ENCODE data around the gene UBE2S. TPM values are rescaled to one million over a fixed set of nuclear protein-coding genes. Genes with fewer than 3 reads are reported as not detected.

Gene UBE2S
- total RNA-seq, 4 donors from 2014 or later: 3.2 to 141 (median 21.5) TPM

DNA sequence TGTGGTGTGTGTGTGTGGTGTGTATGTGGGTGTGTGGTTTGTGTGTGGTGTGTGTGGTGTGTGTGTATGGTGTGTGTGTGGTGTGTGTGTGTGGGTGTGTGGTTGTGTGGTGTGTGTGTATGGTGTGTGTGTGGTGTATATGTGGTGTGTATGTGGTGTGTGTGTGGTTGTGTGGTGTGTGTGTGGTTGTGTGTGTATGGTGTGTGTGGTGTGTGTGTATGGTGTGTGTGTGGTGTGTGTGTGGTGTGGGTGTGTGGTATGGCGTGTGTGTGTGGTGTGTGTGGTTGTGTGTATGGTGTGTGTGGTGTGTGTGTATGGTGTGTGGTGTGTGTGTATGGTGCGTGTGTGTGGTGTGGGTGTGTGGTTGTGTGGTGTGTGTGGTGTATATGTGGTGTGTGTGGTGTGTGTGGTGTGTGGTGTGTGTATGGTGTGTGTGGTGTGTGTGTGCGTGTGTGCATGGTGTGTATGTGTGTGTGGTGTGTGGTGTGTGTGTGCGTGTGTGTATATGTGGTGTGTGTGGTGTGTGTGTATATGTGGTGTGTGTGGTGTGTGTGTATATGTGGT is 26.9 kb upstream of the UBE2S start:
- H3K27me3 ChIP-seq: peaks cover 4 to 28% of the 10 kb centered on the region in 2 donors
- intact Hi-C loops (cut with DNase I; ENCODE audit: low total_unique reads): no loop called here
- H3K27ac ChIP-seq: no peak overlapping the region
- H3K4me1 ChIP-seq: no peaks in the 10 kb centered on the region
- no peak for DNase-seq
- no peaks in the 10 kb centered on the region for H3K36me3 ChIP-seq
- TF ChIP-seq POLR2A (IDR thresholded peaks at IDR 0.05): no peak
- TF ChIP-seq, protein P1, sequence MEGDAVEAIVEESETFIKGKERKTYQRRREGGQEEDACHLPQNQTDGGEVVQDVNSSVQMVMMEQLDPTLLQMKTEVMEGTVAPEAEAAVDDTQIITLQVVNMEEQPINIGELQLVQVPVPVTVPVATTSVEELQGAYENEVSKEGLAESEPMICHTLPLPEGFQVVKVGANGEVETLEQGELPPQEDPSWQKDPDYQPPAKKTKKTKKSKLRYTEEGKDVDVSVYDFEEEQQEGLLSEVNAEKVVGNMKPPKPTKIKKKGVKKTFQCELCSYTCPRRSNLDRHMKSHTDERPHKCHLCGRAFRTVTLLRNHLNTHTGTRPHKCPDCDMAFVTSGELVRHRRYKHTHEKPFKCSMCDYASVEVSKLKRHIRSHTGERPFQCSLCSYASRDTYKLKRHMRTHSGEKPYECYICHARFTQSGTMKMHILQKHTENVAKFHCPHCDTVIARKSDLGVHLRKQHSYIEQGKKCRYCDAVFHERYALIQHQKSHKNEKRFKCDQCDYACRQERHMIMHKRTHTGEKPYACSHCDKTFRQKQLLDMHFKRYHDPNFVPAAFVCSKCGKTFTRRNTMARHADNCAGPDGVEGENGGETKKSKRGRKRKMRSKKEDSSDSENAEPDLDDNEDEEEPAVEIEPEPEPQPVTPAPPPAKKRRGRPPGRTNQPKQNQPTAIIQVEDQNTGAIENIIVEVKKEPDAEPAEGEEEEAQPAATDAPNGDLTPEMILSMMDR (IDR thresholded peaks at IDR 0.05): no peak
- no peak overlapping the region for H3K4me3 ChIP-seq
- no peaks in the 10 kb centered on the region for H3K9me3 ChIP-seq

DNA sequence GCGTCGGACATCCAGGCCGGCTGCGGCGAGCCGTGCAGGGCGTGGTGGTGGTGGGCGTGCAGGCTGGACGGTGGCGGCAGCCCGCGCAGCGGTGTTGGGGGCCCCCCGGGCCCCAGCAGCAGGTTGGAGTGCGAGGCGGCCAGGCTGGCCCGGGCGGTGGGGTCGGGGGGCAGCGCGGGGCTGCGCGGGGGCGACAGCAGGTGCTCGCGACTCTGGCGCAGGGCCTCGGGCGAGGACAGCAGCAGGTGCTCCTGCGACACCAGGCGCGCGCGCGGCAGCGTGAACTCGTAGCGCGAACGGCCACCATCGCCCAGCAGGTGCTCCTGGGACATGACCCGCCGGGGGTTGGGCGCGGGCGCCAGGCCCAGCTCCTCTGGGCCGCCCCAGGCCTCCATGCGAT is 25.7 kb upstream of the UBE2S start:
- H3K4me1 ChIP-seq: no peaks in the 10 kb centered on the region
- TF ChIP-seq POLR2A (IDR thresholded peaks at IDR 0.05): no peak
- TF ChIP-seq, protein P1 (IDR thresholded peaks at IDR 0.05): no peak
- intact Hi-C loops (cut with DNase I; ENCODE audit: low total_unique reads): no loop called here
- no peaks in the 10 kb centered on the region for H3K9me3 ChIP-seq
- no peak overlapping the region for H3K27ac ChIP-seq
- no peaks in the 10 kb centered on the region for H3K36me3 ChIP-seq
- no peak for DNase-seq
- H3K4me3 ChIP-seq: no peak overlapping the region
- peaks cover 3 to 26% of the 10 kb centered on the region in 2 donors for H3K27me3 ChIP-seq

DNA sequence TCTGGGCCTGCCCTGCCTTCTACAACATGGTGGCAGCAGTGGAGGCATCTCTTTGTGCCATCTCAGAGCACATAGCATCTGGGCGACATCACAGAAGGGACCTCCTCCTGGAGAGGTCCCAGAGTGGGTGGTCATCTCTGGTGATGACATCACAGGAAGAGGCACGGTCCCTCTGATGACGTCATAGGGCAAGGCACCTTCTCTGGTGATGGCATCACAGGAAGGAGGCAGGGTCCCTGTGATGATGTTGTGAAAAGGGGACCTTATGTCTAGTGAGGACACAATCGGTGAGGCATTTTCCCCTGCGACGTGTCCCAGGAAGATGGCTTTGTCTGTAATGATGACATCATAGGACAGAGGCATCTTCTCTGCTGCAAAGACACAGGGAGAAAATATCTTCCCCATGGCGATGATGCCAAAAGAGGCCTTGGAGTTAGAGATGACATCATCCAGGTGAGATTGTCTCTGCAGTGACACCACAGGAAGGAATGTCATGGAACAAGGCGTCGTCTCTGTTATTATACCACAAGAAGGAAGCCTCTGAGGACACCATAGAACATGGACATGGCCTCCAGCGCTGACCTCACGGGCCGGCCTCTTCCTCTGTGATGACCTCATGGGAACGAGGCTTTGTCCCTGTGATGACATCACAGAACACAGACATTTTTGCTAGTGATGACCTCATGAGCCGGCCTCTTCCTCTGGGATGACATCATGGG is 24.8 kb upstream of the UBE2S start:
- DNase-seq: no peak
- H3K27me3 ChIP-seq: peaks cover 0 to 20% of the 10 kb centered on the region in 2 donors
- TF ChIP-seq, protein P1 (IDR thresholded peaks at IDR 0.05): no peak
- no peak for TF ChIP-seq POLR2A (IDR thresholded peaks at IDR 0.05)
- no peak overlapping the region for H3K27ac ChIP-seq
- no peaks in the 10 kb centered on the region for H3K4me1 ChIP-seq
- no peaks in the 10 kb centered on the region for H3K9me3 ChIP-seq
- intact Hi-C loops (cut with DNase I; ENCODE audit: low total_unique reads): no loop called here
- no peaks in the 10 kb centered on the region for H3K36me3 ChIP-seq
- H3K4me3 ChIP-seq: no peak overlapping the region

DNA sequence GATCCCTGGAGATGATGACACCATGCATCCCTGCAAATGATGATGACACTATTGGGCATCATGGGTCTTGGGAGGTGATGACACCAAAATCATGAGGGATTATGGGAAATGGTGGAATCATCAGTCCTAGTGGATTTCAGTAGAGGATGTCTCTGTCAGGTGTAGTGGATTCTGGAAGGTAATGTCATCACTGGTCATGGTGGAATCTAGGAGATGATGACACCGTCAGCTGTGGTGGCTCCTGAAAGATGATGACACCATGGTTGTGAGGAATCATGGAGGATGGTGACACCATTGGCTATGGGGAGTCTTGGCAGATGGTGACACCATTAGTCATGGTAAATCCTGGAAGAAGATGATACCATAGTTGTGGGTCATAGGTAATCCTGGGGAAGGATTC is 23.6 kb upstream of the UBE2S start:
- no peak for DNase-seq
- no peak overlapping the region for H3K27ac ChIP-seq
- H3K4me3 ChIP-seq: no peak overlapping the region
- H3K9me3 ChIP-seq: no peaks in the 10 kb centered on the region
- H3K27me3 ChIP-seq: peaks cover 0 to 16% of the 10 kb centered on the region in 2 donors
- H3K36me3 ChIP-seq: no peaks in the 10 kb centered on the region
- H3K4me1 ChIP-seq: no peaks in the 10 kb centered on the region
- no peak for TF ChIP-seq POLR2A (IDR thresholded peaks at IDR 0.05)
- TF ChIP-seq, protein P1 (IDR thresholded peaks at IDR 0.05): no peak
- intact Hi-C loops (cut with DNase I; ENCODE audit: low total_unique reads): no loop called here

DNA sequence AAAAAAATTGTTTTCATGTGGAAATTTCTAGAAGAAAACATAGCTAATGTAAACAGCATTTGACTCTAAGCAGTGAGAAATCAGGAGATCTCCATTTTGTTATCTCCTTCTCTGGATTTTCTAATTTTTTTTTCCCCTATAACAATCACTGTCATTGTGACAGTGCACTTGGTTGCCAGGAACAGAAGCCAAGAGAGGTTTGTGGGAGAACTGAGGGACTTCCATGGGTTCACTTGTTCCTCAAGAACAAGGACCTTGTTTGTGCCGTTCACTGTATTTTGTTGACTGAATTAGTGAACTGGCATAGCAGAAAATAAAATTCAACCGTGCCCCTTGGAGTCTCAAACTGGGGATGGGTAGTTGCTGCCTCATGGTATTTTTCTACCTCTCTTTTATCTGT is 18.5 kb upstream of the UBE2S start:
- intact Hi-C loops (cut with DNase I; ENCODE audit: low total_unique reads): no loop called here
- Histone ChIP-seq H3K9me3 (no peaks in the 10 kb centered on the region), H3K36me3 (no peaks in the 10 kb centered on the region), H3K4me1 (no peaks in the 10 kb centered on the region), H3K27me3 (no peaks in the 10 kb centered on the region), H3K27ac (no peak overlapping the region), H3K4me3 (no peak overlapping the region)
- no peak for DNase-seq
- TF ChIP-seq, protein P1 (IDR thresholded peaks at IDR 0.05): no peak
- TF ChIP-seq POLR2A (IDR thresholded peaks at IDR 0.05): no peak
